GM12878 (cell line): Measurements from ENCODE around the gene FAM53B. TPM values are rescaled to one million over a fixed set of nuclear protein-coding genes. Genes with fewer than 3 reads are reported as not detected.

Experiments
- ATAC-seq: fragments of 200-7000 bp; cut with Tn5 transposase; 3 replicates; pipeline ENCODE4 v1.9.1; 2020; ENCODE audit warnings: mild to moderate bottlenecking, moderate library complexity
- BruUV-seq: library from RNA; stranded (reverse); fragments of 400-500 nt; replicated peaks from 2 replicates; lab custom pipeline; 2021; lab: Mats Ljungman, UMichigan
- CTCF ChIA-PET: fragments of 300-600 bp; sonication (Branson Sonifier 250); formaldehyde crosslinking; extraction: SDS; loops from one replicate; lab custom pipeline; 2021; ENCODE audit warnings: inconsistent platforms; lab: Yijun Ruan, JAX
- POLR2A ChIA-PET: fragments of 350-600 bp; formaldehyde crosslinking; extraction: SDS; loops from one replicate; lab custom pipeline; 2021; ENCODE audit warnings: inconsistent platforms; lab: Charles Lee
- RAD21 ChIA-PET: fragments of 300-600 bp; sonication (Branson Sonifier 250); formaldehyde crosslinking; loops from one replicate; lab custom pipeline; 2023; ENCODE audit warnings: antibody characterized with exemption; ENCODE audit not compliant: unreplicated experiment; lab: Charles Lee
- SMC1A ChIA-PET: fragments of 300-600 bp; sonication (Branson Sonifier 250); formaldehyde crosslinking; loops from one replicate; lab custom pipeline; 2023; ENCODE audit not compliant: unreplicated experiment, uncharacterized antibody; lab: Charles Lee
- DNase-seq: peaks from one replicate; pipeline ENCODE4 v3.0.0-alpha.2; 2011; ENCODE audit warnings: low read depth, low spot score
- FAIRE-seq: peaks from 3 replicates; lab custom pipeline; 2011; peaks lifted over from hg19 to GRCh38; lab: Jason Lieb, UNC
- H2AFZ ChIP-seq: 2 replicates; pipeline ENCODE4 v1.6.0; 2011; ENCODE audit warnings: low read depth, low read length, control low read depth; ENCODE audit not compliant: control insufficient read depth
- H3K27ac ChIP-seq: 2 replicates; pipeline ENCODE4 v1.5.1; 2011; ENCODE audit warnings: control low read depth; ENCODE audit not compliant: control insufficient read depth, insufficient read depth
- H3K27me3 ChIP-seq, 2 experiments: replicated peaks in 1 of 2; 2 replicates each; pipeline versions ENCODE4 v1.6.0 to v1.6.1; 2011; ENCODE audit warnings: low read length in 1 of 2; ENCODE audit not compliant: control insufficient read depth in 2 of 2, insufficient read depth in 2 of 2
- H3K36me3 ChIP-seq, 2 experiments: 2 replicates each; pipeline ENCODE4 v1.5.1; 2011; ENCODE audit warnings: low read length in 1 of 2; ENCODE audit not compliant: control insufficient read depth in 2 of 2, insufficient read depth in 2 of 2
- H3K4me1 ChIP-seq: 2 replicates; pipeline ENCODE4 v1.6.1; 2011; ENCODE audit warnings: mild to moderate bottlenecking, low read length, moderate library complexity, mixed read lengths; ENCODE audit not compliant: control insufficient read depth, insufficient read depth
- H3K4me2 ChIP-seq: 2 replicates; pipeline ENCODE4 v1.6.0; 2011; ENCODE audit warnings: control low read depth; ENCODE audit not compliant: control insufficient read depth, insufficient read depth
- H3K4me3 ChIP-seq: fragments of 200-600 bp; sonication (generic); 2 replicates; pipeline ENCODE4 v1.5.1; 2016
- H3K79me2 ChIP-seq: 2 replicates; pipeline ENCODE4 v1.6.0; 2011; ENCODE audit warnings: low read length; ENCODE audit not compliant: control insufficient read depth, insufficient read depth
- H3K9ac ChIP-seq: 2 replicates; pipeline ENCODE4 v1.8.0; 2011; ENCODE audit warnings: low read length, control low read depth, mixed read lengths; ENCODE audit not compliant: control insufficient read depth, insufficient read depth
- H3K9me3 ChIP-seq: replicated peaks from 3 replicates; pipeline ENCODE4 v1.5.1; 2011; ENCODE audit warnings: mild to moderate bottlenecking, low read length; ENCODE audit not compliant: control insufficient read depth, insufficient read depth
- H4K20me1 ChIP-seq: 2 replicates; pipeline ENCODE4 v1.6.0; 2011; ENCODE audit not compliant: control insufficient read depth, insufficient read depth
- BACH1 ChIP-seq: fragments of 450-650 bp; IDR thresholded peaks from 2 replicates; pipeline ENCODE4 v1.6.1; 2017; ENCODE audit warnings: mild to moderate bottlenecking, borderline replicate concordance
- NR2C2 ChIP-seq: IDR thresholded peaks from 2 replicates; pipeline ENCODE4 v1.6.1; 2011; ENCODE audit warnings: borderline replicate concordance, low read depth; ENCODE audit not compliant: control insufficient read depth, insufficient read length
- RAD21 ChIP-seq: IDR thresholded peaks from 2 replicates; pipeline ENCODE4 v1.6.1; 2011; ENCODE audit warnings: mild to moderate bottlenecking, low read depth, low read length, moderate library complexity; ENCODE audit not compliant: insufficient read depth
- WGBS: methylation state at CpG from one replicate; pipeline ENCODE4 v1.1.6; 2016; ENCODE audit warnings: low lambda C conversion rate; ENCODE audit not compliant: insufficient replicate concordance, insufficient coverage; ENCODE audit errors: missing lambda C conversion rate; 5-methylcytosine and 5-hydroxymethylcytosine counted together
- in situ Hi-C: fragments of 300-500 bp; cut with MboI; formaldehyde crosslinking; loops from 9 replicates; pipeline ENCODE4 v1.14.3; 2018; ENCODE audit warnings: mixed read lengths
- intact Hi-C: fragments of 100-400 bp; cut with micrococcal nuclease; formaldehyde crosslinking; loops from one replicate; pipeline ENCODE4 v1.14.2; 2022; ENCODE audit not compliant: unreplicated experiment
- polyA plus RNA-seq, 11 experiments: library from polyadenylated mRNA; depleted of rRNA in 4 of 11; unstranded in 6 of 11; stranded (reverse) in 5 of 11; fragments of >200 nt; fragmentation: Nextera tagmentation in 4 of 11; fragmentation: Illumina TruSeq in 1 of 11; extraction: Ambion mirVana in 4 of 11; extraction: Trizol in 1 of 11; gene quantifications; 1 replicate in 1 of 11; 2 replicates in 10 of 11; pipeline versions ENCODE4 v1.2.1 to v1.2.3, GENCODE V29; 2011 to 2016; ENCODE audit warnings: inconsistent platforms in 2 of 11, missing spikeins in 2 of 11, low read depth in 1 of 11
- total RNA-seq, 4 experiments: library from RNA; depleted of rRNA in 3 of 4; stranded (reverse); fragments of >200 nt in 3 of 4; fragmentation: Illumina TruSeq in 1 of 4; extraction: Trizol in 1 of 4; gene quantifications; 2 replicates each; pipeline versions ENCODE4 v1.2.1 to v1.2.3, GENCODE V29; 2013 to 2021
- TF ChIP-seq, protein P1 (sequence below): fragments of 450-650 bp; IDR thresholded peaks from 2 replicates; pipeline ENCODE4 v1.6.1; 2018; ENCODE audit warnings: borderline replicate concordance, mild to moderate bottlenecking; ENCODE audit not compliant: partially characterized antibody
- TF ChIP-seq, protein P2 (sequence below), 3 experiments: IDR thresholded peaks in 2 of 3; conservative IDR thresholded peaks in 1 of 3; 2 replicates each; pipeline ENCODE4 v1.5.1; 2011; ENCODE audit warnings: low read depth in 3 of 3, low read length in 3 of 3, mild to moderate bottlenecking in 3 of 3, control low read depth in 2 of 3, moderate library complexity in 2 of 3, inconsistent platforms in 1 of 3, mixed read lengths in 1 of 3; ENCODE audit not compliant: control insufficient read depth in 2 of 3, insufficient read depth in 1 of 3; ENCODE audit errors: extremely low read depth in 1 of 3

The FAM53B gene
- total and polyA plus RNA-seq, 10 of the 15 experiments (the other 5 are each of a cell fraction or from before 2014, with no cell fraction given) = 0.05 to 26.3 (median 8.1) TPM

DNA sequence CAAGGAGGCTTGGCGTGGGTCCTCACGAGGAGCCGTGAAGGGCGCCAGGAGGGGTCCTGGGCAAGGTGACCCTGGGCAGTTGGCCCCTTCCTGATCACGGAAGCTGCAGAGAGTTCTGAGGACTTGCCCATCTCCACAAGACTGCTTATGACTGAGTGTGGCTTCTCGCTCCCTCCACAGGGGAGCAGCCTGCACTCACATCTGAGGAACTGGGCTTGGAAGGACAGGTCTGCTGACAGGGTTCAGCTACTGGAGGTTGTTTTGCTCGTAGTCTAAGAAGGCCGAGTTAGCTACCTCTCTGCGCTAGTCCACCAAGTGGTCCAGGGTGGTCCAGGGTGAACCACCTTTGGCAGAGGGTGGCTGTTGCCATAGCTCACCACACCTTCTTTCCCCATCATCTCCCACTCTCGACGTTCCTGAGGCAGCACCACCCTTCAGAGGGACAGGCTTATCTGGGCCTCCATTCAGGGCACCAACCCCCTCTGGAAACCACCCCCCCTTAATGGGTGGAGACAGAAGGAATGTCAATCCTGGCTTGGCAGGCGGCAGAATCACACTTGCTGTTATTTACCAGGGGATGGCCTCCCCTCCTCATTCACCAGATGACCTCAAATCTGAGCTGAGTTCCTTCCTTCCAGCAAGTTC is 38.2 kb downstream of the FAM53B start:
- SMC1A ChIA-PET = interaction anchor here (0.6 to 5.0 kb wide), 8 partner anchors 9 to 162 kb away, joined by 3 to 38 read pairs (median 5); no protein-coding TSS in a partner anchor
- Histone ChIP-seq H3K9ac (no peak overlapping the region), H3K4me3 (no peak overlapping the region), H3K79me2 (peaks cover 4% of the 10 kb centered on the region; the same call in 1 of the 2 replicates), H3K27ac (no peak overlapping the region), H4K20me1 (no peaks in the 10 kb centered on the region), H3K36me3 (peaks cover 5 to 24% of the 10 kb centered on the region in 2 experiments; a peak in 3 of 4 replicates), H3K4me2 (no peak overlapping the region), H3K9me3 (no peaks in the 10 kb centered on the region), H3K27me3 (no peaks in the 10 kb centered on the region), H3K4me1 (peaks cover 10% of the 10 kb centered on the region), H2AFZ (no peak overlapping the region)
- POLR2A ChIA-PET = interaction anchor here (0.8 to 1.4 kb wide), 3 partner anchors 9 to 16 kb away, joined by 3 to 6 read pairs (median 3); no protein-coding TSS in a partner anchor
- RAD21 ChIA-PET = interaction anchor here (0.8 to 14.0 kb wide), 7 partner anchors 9 to 121 kb away, joined by 3 to 266 read pairs (median 6); no protein-coding TSS in a partner anchor
- DNase-seq (no peak), ATAC-seq (peak; percentile 63), FAIRE-seq (no peak)
- CTCF ChIA-PET = interaction anchor here (1.0 to 4.6 kb wide), 3 partner anchors 13 to 39 kb away, joined by 3 to 31 read pairs (median 26); partner anchors contain the start of gene FAM53B
- BruUV-seq = no TSS peak
- TF ChIP-seq, protein P1, sequence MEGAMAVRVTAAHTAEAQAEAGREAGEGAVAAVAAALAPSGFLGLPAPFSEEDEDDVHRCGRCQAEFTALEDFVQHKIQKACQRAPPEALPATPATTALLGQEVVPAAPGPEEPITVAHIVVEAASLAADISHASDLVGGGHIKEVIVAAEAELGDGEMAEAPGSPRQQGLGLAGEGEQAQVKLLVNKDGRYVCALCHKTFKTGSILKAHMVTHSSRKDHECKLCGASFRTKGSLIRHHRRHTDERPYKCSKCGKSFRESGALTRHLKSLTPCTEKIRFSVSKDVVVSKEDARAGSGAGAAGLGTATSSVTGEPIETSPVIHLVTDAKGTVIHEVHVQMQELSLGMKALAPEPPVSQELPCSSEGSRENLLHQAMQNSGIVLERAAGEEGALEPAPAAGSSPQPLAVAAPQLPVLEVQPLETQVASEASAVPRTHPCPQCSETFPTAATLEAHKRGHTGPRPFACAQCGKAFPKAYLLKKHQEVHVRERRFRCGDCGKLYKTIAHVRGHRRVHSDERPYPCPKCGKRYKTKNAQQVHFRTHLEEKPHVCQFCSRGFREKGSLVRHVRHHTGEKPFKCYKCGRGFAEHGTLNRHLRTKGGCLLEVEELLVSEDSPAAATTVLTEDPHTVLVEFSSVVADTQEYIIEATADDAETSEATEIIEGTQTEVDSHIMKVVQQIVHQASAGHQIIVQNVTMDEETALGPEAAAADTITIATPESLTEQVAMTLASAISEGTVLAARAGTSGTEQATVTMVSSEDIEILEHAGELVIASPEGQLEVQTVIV = no peak
- TF ChIP-seq RAD21 = peak; percentile 56
- TF ChIP-seq BACH1 = no peak
- TF ChIP-seq NR2C2 = no peak
- TF ChIP-seq, protein P2, sequence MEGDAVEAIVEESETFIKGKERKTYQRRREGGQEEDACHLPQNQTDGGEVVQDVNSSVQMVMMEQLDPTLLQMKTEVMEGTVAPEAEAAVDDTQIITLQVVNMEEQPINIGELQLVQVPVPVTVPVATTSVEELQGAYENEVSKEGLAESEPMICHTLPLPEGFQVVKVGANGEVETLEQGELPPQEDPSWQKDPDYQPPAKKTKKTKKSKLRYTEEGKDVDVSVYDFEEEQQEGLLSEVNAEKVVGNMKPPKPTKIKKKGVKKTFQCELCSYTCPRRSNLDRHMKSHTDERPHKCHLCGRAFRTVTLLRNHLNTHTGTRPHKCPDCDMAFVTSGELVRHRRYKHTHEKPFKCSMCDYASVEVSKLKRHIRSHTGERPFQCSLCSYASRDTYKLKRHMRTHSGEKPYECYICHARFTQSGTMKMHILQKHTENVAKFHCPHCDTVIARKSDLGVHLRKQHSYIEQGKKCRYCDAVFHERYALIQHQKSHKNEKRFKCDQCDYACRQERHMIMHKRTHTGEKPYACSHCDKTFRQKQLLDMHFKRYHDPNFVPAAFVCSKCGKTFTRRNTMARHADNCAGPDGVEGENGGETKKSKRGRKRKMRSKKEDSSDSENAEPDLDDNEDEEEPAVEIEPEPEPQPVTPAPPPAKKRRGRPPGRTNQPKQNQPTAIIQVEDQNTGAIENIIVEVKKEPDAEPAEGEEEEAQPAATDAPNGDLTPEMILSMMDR (IDR thresholded peaks at IDR 0.05 in 2 of 3, conservative IDR thresholded peaks at IDR 0.05 in 1 of 3; ENCODE audit: control insufficient read depth in 2 of 3, extremely low read depth in 1 of 3, insufficient read depth in 1 of 3, low read depth in 3 of 3, low read length in 3 of 3) = peak in 2 of 3 experiments; percentile 21 to 35; a peak in 3 of 6 replicates
- intact Hi-C loops = no loop called here
- 92% methylated on average over 12 of the region's 12 CpGs for WGBS
- in situ Hi-C loops = no loop called here
